GM19238 (cell line): ENCODE measurements around the gene SUGCT.
A peak's percentile ranks its signal among the peaks of the same experiment; 100 is the strongest.

Experiments used
- DNase-seq: peaks from one replicate; pipeline ENCODE4 v3.0.0; 2011; ENCODE audit warnings: low spot score; ENCODE audit not compliant: insufficient read length

SUGCT gene

DNA sequence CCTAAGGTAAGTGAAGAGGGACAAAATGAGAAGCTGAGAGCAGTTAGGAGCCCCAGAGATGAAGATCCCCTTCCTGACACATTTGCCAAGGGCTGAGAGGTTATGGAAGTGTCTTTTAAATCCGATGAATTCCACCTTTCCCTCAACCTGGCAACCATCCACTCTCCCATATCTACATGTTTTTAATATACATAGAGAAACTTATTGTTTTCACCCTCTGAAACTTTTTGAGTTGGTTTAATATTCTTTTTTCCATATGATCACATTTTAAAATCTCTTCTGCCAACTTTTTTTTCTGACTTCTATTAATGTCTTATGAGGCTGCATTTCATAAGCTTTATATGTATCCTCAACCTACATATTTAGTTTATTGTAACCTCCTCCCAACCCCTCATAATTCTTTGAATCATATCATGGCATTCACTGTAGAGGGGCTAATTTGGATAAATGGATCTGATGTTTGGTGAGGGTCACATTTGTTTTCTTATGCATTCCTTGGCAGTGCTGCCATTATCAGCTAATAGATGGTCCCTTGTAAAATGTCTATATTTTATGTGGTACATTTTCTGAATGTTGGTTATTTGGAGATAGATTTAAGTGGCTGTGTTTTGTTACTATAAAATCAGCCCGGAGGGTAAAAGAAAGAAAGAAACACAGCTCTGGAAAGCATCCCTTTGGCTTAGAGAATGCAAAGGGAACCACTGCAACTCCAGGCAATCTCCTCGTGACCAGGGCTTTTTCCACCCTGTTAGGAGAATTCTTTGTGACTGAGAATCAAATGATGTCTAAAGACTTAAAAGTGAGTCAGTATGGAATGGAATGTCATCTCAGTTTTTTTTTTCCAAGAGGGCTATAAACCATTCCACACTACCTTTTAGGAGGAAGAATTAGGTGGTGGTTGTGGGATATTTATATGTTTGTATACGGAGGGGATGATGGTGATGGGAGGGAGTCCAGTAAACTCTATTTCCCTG, 334.4 kb downstream of the SUGCT start:
- no peak for DNase-seq

DNA sequence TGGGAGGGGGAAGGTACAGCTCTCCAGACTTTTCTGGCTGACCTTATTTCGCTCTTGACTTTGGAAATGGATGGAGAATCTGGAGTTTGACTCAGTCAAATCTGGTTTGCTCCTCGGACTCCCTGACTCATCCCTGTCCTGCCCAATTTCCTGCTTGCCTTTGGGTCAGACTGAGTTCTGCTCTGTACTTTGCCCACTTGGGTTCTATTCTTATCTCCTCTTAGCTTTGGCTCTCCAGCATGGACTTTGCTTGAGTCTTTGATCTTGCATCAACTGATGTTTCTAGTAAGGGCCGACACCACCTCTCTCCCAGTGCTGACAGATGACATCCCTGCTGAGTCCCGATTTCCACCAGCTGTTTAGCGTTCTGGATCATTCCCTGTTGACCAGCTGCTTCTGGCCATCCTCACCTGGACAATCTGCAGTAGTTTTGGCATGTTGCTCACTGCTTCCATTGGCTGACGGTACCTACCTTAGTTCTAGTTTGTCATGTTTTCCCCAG, 335.3 kb downstream of the SUGCT start:
- DNase-seq, result no peak

DNA sequence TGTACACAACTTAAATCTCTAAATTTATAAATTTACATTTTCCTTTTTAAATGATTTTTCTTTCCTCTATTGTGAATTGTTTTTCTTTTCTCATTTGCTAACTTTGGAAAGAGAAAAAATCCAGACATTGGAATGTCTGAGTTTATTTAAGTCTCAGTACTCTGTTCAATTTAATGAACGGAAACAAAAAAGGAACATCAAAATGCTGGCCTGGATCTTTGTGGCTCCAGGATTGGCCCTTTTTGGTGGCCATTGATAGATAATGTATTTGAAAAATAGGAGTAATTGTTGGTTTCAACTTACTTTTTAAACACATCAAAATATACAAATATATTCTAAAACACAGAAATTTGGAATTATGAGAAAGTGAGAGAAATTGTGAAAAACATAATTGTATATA, 336.0 kb downstream of the SUGCT start:
- DNase-seq, result no peak

DNA sequence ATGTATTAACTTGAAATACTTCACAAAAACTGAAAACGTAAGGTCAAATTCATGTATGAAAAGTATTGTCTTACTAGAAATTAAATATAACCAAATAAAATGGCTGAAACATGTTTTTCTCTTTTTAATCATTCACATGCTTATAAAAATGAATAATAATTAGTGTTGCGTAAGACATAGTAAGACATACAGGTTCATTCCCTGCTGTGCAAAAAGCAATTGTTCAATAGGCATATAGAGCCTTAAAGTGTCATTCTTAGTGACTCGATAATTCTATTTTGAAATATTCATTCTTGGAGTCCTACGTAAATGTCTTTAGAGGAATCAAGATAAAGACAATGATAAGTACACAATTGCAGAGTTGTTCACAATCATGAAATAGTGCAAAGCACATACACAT, 337.1 kb downstream of the SUGCT start:
- DNase-seq, result no peak

GRCh38 chr7:40474790-40475680, 340.2 kb downstream of the SUGCT start:
- DNase-seq, result peak; percentile 0

DNA sequence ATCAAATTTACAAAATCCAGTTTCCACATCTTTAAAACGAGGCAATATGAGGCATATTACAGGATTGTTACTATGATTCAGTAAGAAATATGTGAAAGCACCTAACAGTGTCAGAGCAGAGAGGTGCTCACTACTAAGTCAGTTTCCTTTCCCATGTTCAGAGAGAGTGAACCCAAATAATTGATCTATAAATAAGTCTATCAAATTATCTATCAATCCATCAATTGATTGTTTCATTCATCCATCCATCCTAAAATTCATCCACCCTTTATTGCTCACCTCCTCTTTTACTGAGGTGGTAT, 340.8 kb downstream of the SUGCT start:
- DNase-seq, result no peak

GRCh38 chr7:40477094-40477493, 342.3 kb downstream of the SUGCT start:
- no peak for DNase-seq

DNA sequence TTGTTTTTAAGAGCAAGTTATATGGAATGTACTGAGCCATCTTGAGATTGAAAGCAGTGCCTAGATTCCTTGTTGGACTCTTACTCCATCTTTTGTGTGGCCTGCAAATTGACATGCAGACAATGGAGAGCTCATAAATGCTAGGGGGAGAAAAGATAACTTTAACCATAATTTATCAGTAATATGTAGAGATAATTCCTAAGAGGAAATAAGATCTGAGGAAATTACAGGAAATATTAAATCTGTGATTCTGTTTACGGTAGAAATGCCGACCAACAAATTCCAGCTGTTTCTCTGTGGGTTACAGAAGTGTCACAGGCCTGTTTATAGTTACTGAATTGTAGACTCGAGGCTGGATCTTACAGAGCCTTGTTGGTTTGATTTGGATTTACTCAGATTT, 348.0 kb downstream of the SUGCT start:
- no peak for DNase-seq

- no peak for DNase-seq
These were observed 348.8 kb downstream of the SUGCT start for GRCh38 chr7:40483630-40484029.

- no peak for DNase-seq
These were observed 355.2 kb downstream of the SUGCT start for GRCh38 chr7:40489844-40490602.

GRCh38 chr7:40490603-40490924, 355.8 kb downstream of the SUGCT start:
- DNase-seq, result no peak

DNA sequence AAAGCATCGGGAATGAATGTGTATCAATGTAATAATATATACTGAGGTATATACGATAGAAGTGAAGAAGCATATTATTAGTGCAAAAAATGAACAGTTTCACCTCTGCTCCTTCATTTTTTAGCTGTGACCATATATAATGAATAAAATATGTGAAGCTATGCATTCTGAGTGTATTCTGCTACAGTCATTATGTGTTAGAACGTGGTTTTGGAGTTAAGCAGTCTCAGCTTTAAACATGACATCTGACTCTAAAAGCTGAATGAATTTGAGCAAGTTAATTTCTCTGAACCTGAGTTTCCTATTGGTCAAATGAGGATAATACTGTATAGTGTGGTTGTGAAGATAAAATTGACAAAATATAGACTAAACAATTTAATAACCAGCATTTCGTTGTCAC, 358.1 kb downstream of the SUGCT start:
- no peak for DNase-seq

DNA sequence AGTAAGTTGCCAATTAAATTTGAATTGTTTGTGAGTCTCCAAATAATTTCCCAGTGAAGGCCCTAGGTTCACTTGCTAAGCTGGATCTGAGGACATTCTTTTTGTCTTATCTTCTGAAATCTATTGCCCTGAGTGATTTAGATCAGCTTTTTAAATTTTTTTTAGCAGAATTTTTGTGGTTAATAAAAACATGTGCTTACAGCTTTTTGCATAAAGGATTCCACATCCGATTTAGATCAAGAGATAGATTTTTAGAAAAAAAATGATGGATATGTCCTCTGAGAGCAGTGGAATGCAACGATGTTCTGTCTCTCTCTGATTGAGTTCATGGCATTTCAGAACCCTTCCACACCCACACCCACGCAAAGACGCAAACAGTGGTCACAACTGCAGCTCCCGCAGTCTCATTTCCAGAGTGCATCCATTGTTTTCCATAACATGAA, 358.8 kb downstream of the SUGCT start:
- no peak for DNase-seq

DNA sequence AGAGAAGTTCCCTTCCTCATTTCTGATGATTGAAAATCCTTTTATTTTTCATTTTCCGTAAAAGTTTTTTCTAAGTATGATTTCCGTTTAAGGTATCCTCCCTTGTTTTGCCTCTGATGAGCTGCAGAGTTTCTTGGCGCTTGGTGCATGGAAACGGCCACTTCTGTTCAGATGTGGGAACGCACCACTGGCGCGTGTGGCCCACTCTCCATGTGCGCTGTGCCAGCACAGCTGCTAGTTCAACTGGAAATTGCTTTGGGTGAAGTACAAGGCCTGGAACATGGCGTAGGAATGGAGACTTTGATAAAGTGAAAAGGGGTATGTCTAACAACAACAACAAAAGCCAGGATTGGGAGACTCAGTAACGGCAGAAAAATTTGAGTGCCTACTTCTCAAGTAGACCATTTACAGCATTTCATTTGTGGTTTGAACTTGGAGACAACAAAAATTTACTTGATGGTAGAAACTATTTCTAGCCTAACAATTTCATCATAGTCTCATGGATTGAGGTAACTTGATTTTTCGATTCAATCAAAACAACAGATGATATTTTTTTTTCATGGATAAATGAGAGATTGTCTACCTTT, 364.2 kb downstream of the SUGCT start:
- no peak for DNase-seq

DNA sequence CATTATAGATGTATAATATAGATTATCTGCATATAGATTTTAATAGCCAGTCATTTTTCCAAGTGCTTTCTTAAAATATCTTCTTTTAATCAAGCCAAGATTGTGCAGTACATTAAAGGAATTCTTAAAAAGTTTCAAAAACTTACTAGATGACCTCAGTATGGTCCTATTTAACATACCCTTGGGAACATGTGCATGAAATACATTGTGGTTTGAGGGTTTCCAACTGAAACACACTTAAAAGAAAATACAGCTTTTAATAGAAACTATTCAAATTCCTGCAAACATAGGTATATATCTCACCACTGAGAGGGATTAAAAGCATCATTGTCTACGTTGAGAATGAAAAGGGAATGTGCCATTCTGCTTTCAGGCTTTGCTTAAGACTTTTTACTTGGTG, 364.9 kb downstream of the SUGCT start:
- no peak for DNase-seq

DNA sequence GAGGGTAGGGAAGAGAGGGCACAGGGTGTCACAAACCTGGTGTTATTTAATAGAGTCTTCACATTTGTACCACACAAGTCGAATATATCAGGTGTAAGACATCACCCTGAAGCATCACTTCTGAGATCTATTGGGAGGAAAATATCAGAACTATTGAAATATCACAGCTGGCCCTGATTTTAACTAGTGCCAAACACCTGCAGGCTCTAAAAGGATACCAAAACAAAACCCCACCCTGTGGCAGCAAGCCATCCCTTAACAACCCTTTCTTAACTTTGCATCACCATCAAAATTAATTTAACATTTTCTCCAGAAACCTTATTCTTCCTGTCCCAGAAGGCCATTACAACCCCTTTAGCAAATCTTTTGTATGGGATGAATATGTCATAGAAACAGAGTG, 365.4 kb downstream of the SUGCT start:
- no peak for DNase-seq

- no peak for DNase-seq
These were observed 367.6 kb downstream of the SUGCT start for GRCh38 chr7:40502359-40502758.

DNA sequence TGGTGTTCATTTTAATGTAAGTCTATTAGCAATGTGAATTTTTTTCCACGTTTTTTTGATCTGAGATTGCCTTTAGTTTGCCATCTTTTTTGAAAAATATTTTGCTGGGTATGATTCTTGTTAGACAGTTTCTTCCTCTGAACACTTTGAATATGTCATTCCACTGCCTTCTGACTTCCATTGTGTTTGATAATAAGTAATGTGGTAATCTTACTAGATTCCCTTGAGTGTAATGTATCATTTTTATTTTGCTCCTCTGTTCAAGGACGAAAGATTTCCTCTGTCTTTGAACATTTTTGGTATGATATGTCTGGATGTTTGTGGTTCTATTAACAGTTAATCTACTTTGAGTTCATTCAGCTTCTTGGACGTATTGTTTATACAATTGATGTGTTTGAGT, 371.4 kb downstream of the SUGCT start:
- no peak for DNase-seq

GRCh38 chr7:40507166-40507565, 372.4 kb downstream of the SUGCT start:
- no peak for DNase-seq

DNA sequence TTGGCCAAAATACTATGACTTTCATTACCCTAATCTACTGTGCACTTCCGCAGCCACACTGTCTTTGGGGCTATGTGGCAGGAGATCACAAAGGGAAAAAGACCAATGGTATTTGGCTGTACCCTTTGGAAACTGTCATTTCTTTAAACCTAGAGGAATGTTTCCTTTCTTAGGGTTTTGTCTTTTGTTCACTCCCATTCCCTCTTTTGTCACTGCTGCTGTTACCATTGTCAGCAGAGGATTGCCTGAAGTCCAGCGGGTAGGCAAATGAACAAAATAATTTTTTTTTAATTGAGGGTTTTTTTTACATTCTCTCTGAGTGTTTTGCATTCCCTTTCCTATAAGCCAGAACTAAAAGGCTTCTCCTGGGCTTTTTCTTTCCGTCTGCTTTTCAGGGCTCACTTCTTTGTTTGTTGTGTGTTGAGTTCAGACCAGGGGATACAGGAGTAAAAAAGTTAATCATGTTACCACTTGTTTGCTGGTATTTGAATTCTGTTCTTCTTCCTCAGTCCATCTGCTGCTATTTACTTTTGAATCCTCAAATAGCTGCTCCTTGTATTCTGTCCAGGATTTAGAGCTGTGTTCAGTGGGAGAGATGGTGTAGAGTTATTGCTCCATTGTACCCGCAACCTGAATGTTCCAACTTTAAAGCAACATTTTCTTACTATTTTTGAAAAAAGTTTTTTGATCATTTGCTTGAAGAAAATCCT, 374.6 kb downstream of the SUGCT start:
- no peak for DNase-seq

DNA sequence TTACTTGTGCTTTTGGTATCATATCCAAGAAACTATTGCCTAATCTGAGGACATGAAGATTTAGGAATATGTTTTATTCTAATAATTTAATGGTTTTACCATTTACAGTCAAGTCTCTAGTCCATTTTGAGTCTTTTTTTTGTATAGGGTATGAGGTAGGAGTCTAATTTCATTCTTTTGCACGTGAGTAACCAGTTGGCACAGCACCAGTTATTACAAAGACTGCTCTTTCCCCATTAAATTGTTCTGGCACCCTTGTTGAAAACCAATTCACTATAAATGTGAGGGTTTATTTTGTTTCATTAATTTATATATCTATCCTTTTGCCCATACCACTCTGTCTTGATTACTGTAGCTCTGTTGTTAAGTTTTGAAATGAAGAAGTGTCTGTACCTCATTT, 381.6 kb downstream of the SUGCT start:
- DNase-seq, result no peak
